Tibial artery (tissue), 4 donors: ENCODE measurements around the gene PGGT1B.

Experiments used
- DNase-seq, 2 donors: peaks; one replicate each; pipeline ENCODE4 v3.0.0-alpha.2; 2019
- H3K27ac ChIP-seq, 2 donors: fragments of 200-600 bp; sonication (generic) in 1 of 2; 1 replicate in 1 of 2; 2 replicates in 1 of 2; pipeline ENCODE4 v1.5.1; 2018 to 2019; ENCODE audit warnings: mild to moderate bottlenecking in 1 of 2
- H3K27me3 ChIP-seq, 2 donors: fragments of 200-600 bp; sonication (generic) in 1 of 2; one replicate each; pipeline versions ENCODE4 v1.5.1 to v1.6.0; 2016 to 2019
- H3K36me3 ChIP-seq, 3 donors: fragments of 200-600 bp; sonication (generic) in 2 of 3; one replicate each; pipeline ENCODE4 v1.5.1; 2016 to 2019; ENCODE audit warnings: mild to moderate bottlenecking in 2 of 3
- H3K4me1 ChIP-seq, 4 donors: fragments of 200-600 bp; sonication (generic) in 2 of 4; 1 replicate in 3 of 4; 2 replicates in 1 of 4; pipeline ENCODE4 v1.5.1; 2016 to 2019
- H3K4me3 ChIP-seq, 2 donors: fragments of 200-600 bp; sonication (generic) in 1 of 2; 1 replicate in 1 of 2; 2 replicates in 1 of 2; pipeline ENCODE4 v1.5.1; 2018 to 2019; ENCODE audit warnings: mild to moderate bottlenecking in 2 of 2
- H3K9me3 ChIP-seq, 3 donors: fragments of 200-600 bp; sonication (generic) in 1 of 3; one replicate each; pipeline ENCODE4 v1.5.1; 2016 to 2019
- CTCF ChIP-seq, 2 experiments: fragments of 200-600 bp in 1 of 2; fragments of 450-650 bp in 1 of 2; IDR thresholded peaks; one replicate each; pipeline ENCODE4 v1.5.1; 2017 to 2019; ENCODE audit warnings: antibody characterized with exemption in 2 of 2, mild to moderate bottlenecking in 1 of 2, moderate library complexity in 1 of 2
- intact Hi-C: fragments of 100-400 bp; cut with DNase I; formaldehyde crosslinking; loops from one replicate; pipeline ENCODE4 v1.15.0; 2023; ENCODE audit warnings: low total_unique reads

The PGGT1B gene

GRCh38 chr5:115241881-115242642, 20.6 kb downstream of the PGGT1B start:
- no peaks in the 10 kb centered on the region for H3K27me3 ChIP-seq
- peaks cover 7 to 24% (median 21%) of the 10 kb centered on the region in 3 donors for H3K36me3 ChIP-seq
- H3K27ac ChIP-seq, result no peak overlapping the region
- intact Hi-C loops, result no loop called here
- peaks cover 0 to 22% (median 10%) of the 10 kb centered on the region in 4 donors for H3K4me1 ChIP-seq
- H3K9me3 ChIP-seq, result no peaks in the 10 kb centered on the region
- H3K4me3 ChIP-seq, result no peak overlapping the region
- no peak for DNase-seq
- TF ChIP-seq CTCF (IDR thresholded peaks at IDR 0.05), result no peak

- Histone ChIP-seq H3K4me3 (no peak overlapping the region), H3K27ac (no peak overlapping the region), H3K27me3 (no peaks in the 10 kb centered on the region), H3K4me1 (peaks cover 0 to 7% (median 0%) of the 10 kb centered on the region in 4 donors), H3K9me3 (no peaks in the 10 kb centered on the region), H3K36me3 (peaks cover 7 to 28% (median 28%) of the 10 kb centered on the region in 3 donors)
- no peak for DNase-seq
- TF ChIP-seq CTCF (IDR thresholded peaks at IDR 0.05), result no peak
- intact Hi-C loops, result no loop called here
Observed at GRCh38 chr5:115237066-115237465, 25.6 kb downstream of the PGGT1B start.

GRCh38 chr5:115236599-115236998, 26.1 kb downstream of the PGGT1B start:
- H3K36me3 ChIP-seq, result peaks cover 7 to 28% (median 28%) of the 10 kb centered on the region in 3 donors

DNA sequence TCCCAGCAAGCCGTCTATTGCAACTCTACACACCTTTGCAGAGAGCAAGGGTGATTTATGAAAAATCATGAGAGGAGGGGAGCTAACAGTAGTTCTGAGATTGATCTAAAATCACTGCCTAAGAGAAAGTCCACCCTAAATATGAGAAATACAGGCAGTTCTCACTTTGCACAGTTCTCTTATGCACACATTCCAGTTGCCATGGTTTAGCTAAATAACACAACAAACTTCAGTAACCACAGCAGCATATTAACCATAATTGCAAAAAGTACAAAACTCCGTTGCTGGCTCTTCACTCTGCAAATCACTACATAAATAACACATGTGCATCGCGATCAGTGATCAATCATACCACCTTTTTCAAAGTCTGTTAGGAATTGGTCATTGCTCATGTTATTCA, 31.1 kb downstream of the PGGT1B start:
- TF ChIP-seq CTCF (IDR thresholded peaks at IDR 0.05), result no peak
- intact Hi-C loops, result no loop called here
- DNase-seq, result no peak
- H3K4me1 ChIP-seq, result no peaks in the 10 kb centered on the region
- H3K36me3 ChIP-seq, result peaks cover 0 to 37% (median 34%) of the 10 kb centered on the region in 3 donors
- H3K4me3 ChIP-seq, result no peak overlapping the region
- H3K27ac ChIP-seq, result no peak overlapping the region
- H3K9me3 ChIP-seq, result no peaks in the 10 kb centered on the region
- H3K27me3 ChIP-seq, result no peaks in the 10 kb centered on the region

More at GRCh38 chr5:115236599-115236998, 26.1 kb downstream of the PGGT1B start:
- peaks cover 0 to 2% (median 0%) of the 10 kb centered on the region in 4 donors for H3K4me1 ChIP-seq
- no peak overlapping the region for H3K4me3 ChIP-seq
- H3K27me3 ChIP-seq, result no peaks in the 10 kb centered on the region
- H3K9me3 ChIP-seq, result no peaks in the 10 kb centered on the region
- DNase-seq, result no peak
- no peak overlapping the region for H3K27ac ChIP-seq
- intact Hi-C loops, result no loop called here
- no peak for TF ChIP-seq CTCF (IDR thresholded peaks at IDR 0.05)

GRCh38 chr5:115229606-115230005, 33.1 kb downstream of the PGGT1B start:
- no peaks in the 10 kb centered on the region for H3K4me1 ChIP-seq
- TF ChIP-seq CTCF (IDR thresholded peaks at IDR 0.05), result no peak
- intact Hi-C loops, result no loop called here
- H3K4me3 ChIP-seq, result no peak overlapping the region
- no peaks in the 10 kb centered on the region for H3K27me3 ChIP-seq
- H3K27ac ChIP-seq, result no peak overlapping the region
- DNase-seq, result no peak
- peaks cover 0 to 34% (median 29%) of the 10 kb centered on the region in 3 donors for H3K36me3 ChIP-seq
- no peaks in the 10 kb centered on the region for H3K9me3 ChIP-seq
